ENCODE data around the gene GRHL3.

DNA sequence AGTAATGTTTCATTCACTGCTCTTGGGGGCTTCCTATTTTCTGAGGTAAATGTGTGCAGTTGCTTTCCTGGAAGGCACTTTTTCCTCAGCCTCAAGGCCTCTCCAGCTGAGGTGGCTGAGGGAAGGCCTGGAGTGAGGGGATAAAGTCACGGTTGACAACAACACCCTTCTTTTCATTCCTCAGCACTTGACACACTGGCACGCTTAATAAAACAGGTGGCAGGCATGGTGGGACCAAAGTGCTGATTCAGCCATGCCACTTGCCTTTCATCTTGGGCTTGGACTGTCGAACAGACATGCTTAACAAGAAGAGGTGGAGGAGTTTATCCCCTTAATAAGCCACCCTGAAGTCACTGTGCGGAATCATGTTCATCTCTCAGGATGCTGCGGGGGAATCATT, 23.6 kb upstream of the GRHL3 start:
- TF ChIP-seq, protein P1, sequence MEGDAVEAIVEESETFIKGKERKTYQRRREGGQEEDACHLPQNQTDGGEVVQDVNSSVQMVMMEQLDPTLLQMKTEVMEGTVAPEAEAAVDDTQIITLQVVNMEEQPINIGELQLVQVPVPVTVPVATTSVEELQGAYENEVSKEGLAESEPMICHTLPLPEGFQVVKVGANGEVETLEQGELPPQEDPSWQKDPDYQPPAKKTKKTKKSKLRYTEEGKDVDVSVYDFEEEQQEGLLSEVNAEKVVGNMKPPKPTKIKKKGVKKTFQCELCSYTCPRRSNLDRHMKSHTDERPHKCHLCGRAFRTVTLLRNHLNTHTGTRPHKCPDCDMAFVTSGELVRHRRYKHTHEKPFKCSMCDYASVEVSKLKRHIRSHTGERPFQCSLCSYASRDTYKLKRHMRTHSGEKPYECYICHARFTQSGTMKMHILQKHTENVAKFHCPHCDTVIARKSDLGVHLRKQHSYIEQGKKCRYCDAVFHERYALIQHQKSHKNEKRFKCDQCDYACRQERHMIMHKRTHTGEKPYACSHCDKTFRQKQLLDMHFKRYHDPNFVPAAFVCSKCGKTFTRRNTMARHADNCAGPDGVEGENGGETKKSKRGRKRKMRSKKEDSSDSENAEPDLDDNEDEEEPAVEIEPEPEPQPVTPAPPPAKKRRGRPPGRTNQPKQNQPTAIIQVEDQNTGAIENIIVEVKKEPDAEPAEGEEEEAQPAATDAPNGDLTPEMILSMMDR (IDR thresholded peaks at IDR 0.05; ENCODE audit: low read depth, low read length, missing input control): no peak
- no peak for TF ChIP-seq SP1 (IDR thresholded peaks at IDR 0.05)
- TF ChIP-seq, protein P2, sequence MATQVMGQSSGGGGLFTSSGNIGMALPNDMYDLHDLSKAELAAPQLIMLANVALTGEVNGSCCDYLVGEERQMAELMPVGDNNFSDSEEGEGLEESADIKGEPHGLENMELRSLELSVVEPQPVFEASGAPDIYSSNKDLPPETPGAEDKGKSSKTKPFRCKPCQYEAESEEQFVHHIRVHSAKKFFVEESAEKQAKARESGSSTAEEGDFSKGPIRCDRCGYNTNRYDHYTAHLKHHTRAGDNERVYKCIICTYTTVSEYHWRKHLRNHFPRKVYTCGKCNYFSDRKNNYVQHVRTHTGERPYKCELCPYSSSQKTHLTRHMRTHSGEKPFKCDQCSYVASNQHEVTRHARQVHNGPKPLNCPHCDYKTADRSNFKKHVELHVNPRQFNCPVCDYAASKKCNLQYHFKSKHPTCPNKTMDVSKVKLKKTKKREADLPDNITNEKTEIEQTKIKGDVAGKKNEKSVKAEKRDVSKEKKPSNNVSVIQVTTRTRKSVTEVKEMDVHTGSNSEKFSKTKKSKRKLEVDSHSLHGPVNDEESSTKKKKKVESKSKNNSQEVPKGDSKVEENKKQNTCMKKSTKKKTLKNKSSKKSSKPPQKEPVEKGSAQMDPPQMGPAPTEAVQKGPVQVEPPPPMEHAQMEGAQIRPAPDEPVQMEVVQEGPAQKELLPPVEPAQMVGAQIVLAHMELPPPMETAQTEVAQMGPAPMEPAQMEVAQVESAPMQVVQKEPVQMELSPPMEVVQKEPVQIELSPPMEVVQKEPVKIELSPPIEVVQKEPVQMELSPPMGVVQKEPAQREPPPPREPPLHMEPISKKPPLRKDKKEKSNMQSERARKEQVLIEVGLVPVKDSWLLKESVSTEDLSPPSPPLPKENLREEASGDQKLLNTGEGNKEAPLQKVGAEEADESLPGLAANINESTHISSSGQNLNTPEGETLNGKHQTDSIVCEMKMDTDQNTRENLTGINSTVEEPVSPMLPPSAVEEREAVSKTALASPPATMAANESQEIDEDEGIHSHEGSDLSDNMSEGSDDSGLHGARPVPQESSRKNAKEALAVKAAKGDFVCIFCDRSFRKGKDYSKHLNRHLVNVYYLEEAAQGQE (IDR thresholded peaks at IDR 0.05): no peak
- TF ChIP-seq, protein P3, sequence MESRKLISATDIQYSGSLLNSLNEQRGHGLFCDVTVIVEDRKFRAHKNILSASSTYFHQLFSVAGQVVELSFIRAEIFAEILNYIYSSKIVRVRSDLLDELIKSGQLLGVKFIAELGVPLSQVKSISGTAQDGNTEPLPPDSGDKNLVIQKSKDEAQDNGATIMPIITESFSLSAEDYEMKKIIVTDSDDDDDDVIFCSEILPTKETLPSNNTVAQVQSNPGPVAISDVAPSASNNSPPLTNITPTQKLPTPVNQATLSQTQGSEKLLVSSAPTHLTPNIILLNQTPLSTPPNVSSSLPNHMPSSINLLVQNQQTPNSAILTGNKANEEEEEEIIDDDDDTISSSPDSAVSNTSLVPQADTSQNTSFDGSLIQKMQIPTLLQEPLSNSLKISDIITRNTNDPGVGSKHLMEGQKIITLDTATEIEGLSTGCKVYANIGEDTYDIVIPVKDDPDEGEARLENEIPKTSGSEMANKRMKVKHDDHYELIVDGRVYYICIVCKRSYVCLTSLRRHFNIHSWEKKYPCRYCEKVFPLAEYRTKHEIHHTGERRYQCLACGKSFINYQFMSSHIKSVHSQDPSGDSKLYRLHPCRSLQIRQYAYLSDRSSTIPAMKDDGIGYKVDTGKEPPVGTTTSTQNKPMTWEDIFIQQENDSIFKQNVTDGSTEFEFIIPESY (IDR thresholded peaks at IDR 0.05): no peak
